Measurements from ENCODE around the gene BCL2L14. TPM values are rescaled to one million over a fixed set of nuclear protein-coding genes. Genes with fewer than 3 reads are reported as not detected.
A peak's percentile ranks its signal among the peaks of the same experiment; 100 is the strongest.

The BCL2L14 gene
- polyA plus RNA-seq, 2 of the 4 experiments (the other 2 are of a cell fraction) = 0.06 TPM; not detected in 1

DNA sequence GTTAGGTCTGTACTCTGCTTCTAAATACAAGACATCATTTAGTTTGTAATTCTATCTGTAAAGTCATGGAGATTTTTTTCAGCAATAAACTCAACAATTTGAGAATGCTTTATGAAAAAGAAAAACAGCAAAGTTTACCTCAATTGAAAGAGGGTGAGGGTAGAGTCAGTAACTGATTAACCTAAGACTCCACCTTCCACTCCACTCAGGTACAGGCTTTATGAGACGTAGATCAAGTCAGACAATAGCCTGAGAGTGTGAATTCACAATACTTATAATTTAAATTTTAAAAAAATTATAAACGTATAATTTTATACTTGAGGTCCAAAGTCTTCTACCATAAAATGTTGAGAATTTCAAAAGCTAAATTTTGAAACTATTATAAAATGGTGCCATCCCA lies 45.9 kb downstream of the BCL2L14 start:
- no peak for ATAC-seq
- peaks cover 6% of the 10 kb centered on the region; the same call in 1 of the 3 replicates for H3K4me1 ChIP-seq
- TF ChIP-seq KDM1A (IDR thresholded peaks at IDR 0.05; ENCODE audit: low read depth) (no peak), TP53 (CRISPR knock-in tag; IDR thresholded peaks at IDR 0.05) (no peak), RNF2 (IDR thresholded peaks at IDR 0.05; ENCODE audit: borderline replicate concordance, low read depth) (no peak)
- TF ChIP-seq, protein P1, sequence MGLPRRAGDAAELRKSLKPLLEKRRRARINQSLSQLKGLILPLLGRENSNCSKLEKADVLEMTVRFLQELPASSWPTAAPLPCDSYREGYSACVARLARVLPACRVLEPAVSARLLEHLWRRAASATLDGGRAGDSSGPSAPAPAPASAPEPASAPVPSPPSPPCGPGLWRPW (IDR thresholded peaks at IDR 0.05) = no peak
- no peak overlapping the region for H3K27ac ChIP-seq
- WGBS (ENCODE audit: missing lambda C conversion rate) = 79% methylated on average over 2 of the region's 2 CpGs
- H3K9me3 ChIP-seq = no peaks in the 10 kb centered on the region
- no peak overlapping the region for H3K4me2 ChIP-seq
- ChIA-PET CTCF (no interaction called here), POLR2A (no interaction called here)
- no peak overlapping the region for H3K4me3 ChIP-seq
- FAIRE-seq = no peak
- DNase-seq (ENCODE audit: low read depth in 1 of 2, low spot score in 1 of 2) = no peak

DNA sequence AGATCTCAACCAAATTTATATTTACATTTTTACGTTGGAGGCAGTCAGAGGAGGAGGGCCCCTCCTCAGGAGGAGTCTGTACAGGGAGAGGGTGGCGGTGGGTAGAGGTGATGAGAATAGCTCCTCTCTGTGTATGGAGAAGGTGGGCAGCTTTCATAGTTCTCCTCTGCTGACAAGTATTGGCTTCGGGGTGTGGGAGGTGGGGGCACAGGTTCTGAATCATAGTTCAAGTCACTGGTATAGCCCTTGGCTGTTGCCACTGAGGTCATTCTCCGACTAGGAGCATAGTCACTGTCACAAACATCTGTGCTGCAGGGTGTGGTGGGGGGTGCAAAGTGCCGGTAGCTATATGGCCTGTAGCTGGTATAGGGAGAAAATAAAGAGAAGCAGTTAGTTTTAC lies 50.3 kb downstream of the BCL2L14 start:
- TF ChIP-seq CBX8 (IDR thresholded peaks at IDR 0.05) (no peak), HOXA7 (CRISPR knock-in tag; IDR thresholded peaks at IDR 0.05) (no peak)
- H3K4me1 ChIP-seq = peaks cover 6% of the 10 kb centered on the region; the same call in 1 of the 3 replicates
- H3K27ac ChIP-seq = no peak overlapping the region
- no peak overlapping the region for H3K4me2 ChIP-seq
- ATAC-seq = peak in 1 of 2 experiments; percentile 38; a peak in 2 of 6 replicates
- POLR2A ChIA-PET = no interaction called here
- 70% methylated on average over 5 of the region's 5 CpGs for WGBS (ENCODE audit: missing lambda C conversion rate)
- FAIRE-seq = no peak
- CTCF ChIA-PET = no interaction called here
- no peaks in the 10 kb centered on the region for H3K9me3 ChIP-seq
- no peak overlapping the region for H3K4me3 ChIP-seq
- DNase-seq (ENCODE audit: low read depth in 1 of 2, low spot score in 1 of 2) = no peak

DNA sequence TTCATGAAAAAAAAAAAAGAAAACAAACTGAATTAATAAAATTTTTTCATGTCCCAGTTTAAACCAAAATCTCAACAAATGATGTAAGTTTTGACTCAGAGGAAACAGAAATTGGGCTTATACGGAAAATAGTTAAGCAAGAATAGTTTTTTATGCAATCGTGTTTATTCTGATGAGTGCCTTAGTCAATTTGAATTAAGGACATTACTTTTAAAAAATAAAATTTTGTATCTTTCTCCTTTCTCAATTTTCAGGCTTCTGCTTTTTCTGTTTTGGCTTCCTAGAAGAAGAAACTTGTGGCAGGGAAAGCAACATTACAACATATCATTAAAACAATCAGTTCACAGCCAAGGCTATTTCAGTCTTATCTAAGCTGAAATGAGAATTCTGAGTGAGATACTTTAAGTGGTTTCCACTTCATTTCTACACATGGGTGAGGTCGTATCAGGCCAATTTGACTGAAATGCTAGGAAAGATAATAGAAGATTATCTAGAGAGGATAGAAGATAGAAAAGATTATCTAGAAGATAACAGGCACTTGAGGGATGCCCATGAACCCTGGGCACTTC lies 52.4 kb downstream of the BCL2L14 start:
- TF ChIP-seq JUN (IDR thresholded peaks at IDR 0.05) = no peak
- TF ChIP-seq HOXB5 (CRISPR knock-in tag; IDR thresholded peaks at IDR 0.05) = no peak
- no peak for TF ChIP-seq BHLHE40 (IDR thresholded peaks at IDR 0.05; ENCODE audit: low read depth, low read length)
- TF ChIP-seq RAD21 (conservative IDR thresholded peaks at IDR 0.05 in 1 of 2, IDR thresholded peaks at IDR 0.05 in 1 of 2) = no peak
- TF ChIP-seq POLR2AphosphoS2 (conservative IDR thresholded peaks at IDR 0.05; ENCODE audit: low read length) = no peak
- no peak for TF ChIP-seq PHF8 (IDR thresholded peaks at IDR 0.05; ENCODE audit: borderline replicate concordance, low read depth)
- TF ChIP-seq, protein P1 (IDR thresholded peaks at IDR 0.05) = no peak
- TF ChIP-seq, protein P2, sequence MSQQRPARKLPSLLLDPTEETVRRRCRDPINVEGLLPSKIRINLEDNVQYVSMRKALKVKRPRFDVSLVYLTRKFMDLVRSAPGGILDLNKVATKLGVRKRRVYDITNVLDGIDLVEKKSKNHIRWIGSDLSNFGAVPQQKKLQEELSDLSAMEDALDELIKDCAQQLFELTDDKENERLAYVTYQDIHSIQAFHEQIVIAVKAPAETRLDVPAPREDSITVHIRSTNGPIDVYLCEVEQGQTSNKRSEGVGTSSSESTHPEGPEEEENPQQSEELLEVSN (IDR thresholded peaks at IDR 0.05; ENCODE audit: borderline replicate concordance, low read depth) = no peak
- TF ChIP-seq ESRRA (IDR thresholded peaks at IDR 0.05; ENCODE audit: borderline replicate concordance, low read length) = no peak
- CTCF ChIA-PET = no interaction called here
- Histone ChIP-seq H3K9me3 (no peaks in the 10 kb centered on the region), H3K4me3 (no peak overlapping the region), H3K4me1 (peaks cover 6% of the 10 kb centered on the region; the same call in 1 of the 3 replicates), H3K4me2 (no peak overlapping the region), H3K27ac (no peak overlapping the region)
- DNase-seq (ENCODE audit: low read depth in 1 of 2, low spot score in 1 of 2) = no peak
- no peak for ATAC-seq
- POLR2A ChIA-PET = interaction anchor here (0.6 kb wide), 1 partner anchor 76 kb away, joined by 3 read pairs; no protein-coding TSS in a partner anchor
- no peak for FAIRE-seq
- 86% methylated on average over 3 of the region's 3 CpGs for whole genome bisulfite sequencing (ENCODE audit: missing lambda C conversion rate)

DNA sequence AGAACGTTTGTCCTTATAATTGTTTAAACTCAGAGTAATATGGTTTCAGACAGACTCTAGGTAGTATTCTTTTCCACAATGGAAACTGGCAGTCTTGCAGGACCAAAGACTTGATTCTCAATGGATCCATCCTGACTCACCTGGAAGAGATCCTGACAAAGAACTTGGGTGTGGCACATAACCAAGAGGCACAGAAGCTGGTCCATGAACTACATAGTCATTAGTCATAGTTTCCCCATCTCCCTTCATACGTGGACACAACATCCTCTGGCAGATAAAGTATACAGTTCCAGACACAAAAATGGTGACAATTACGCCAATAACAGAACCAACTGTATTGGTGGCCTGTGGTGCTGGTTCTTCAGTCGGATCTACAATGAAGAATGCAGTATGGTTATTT lies 55.8 kb downstream of the BCL2L14 start:
- no peak for DNase-seq (ENCODE audit: low read depth in 1 of 2, low spot score in 1 of 2)
- Histone ChIP-seq H3K4me2 (no peak overlapping the region), H3K9me3 (no peaks in the 10 kb centered on the region), H3K4me1 (peaks cover under 1% of the 10 kb centered on the region; the same call in 1 of the 3 replicates), H3K27ac (no peak overlapping the region), H3K4me3 (no peak overlapping the region)
- FAIRE-seq = no peak
- no peak for ATAC-seq
- CTCF ChIA-PET = interaction anchor here (0.6 to 1.5 kb wide), 4 partner anchors 11 to 314 kb away, joined by 3 to 9 read pairs (median 4); no protein-coding TSS in a partner anchor
- 76% methylated on average over 4 of the region's 4 CpGs for WGBS (ENCODE audit: missing lambda C conversion rate)
- POLR2A ChIA-PET = no interaction called here
- no peak for TF ChIP-seq HEYL (CRISPR knock-in tag; IDR thresholded peaks at IDR 0.05)
- no peak for TF ChIP-seq NR3C1 (IDR thresholded peaks at IDR 0.05)
- no peak for TF ChIP-seq RAD21 (conservative IDR thresholded peaks at IDR 0.05 in 1 of 2, IDR thresholded peaks at IDR 0.05 in 1 of 2)
- TF ChIP-seq CEBPB (IDR thresholded peaks at IDR 0.05) = no peak
- TF ChIP-seq, protein P3, sequence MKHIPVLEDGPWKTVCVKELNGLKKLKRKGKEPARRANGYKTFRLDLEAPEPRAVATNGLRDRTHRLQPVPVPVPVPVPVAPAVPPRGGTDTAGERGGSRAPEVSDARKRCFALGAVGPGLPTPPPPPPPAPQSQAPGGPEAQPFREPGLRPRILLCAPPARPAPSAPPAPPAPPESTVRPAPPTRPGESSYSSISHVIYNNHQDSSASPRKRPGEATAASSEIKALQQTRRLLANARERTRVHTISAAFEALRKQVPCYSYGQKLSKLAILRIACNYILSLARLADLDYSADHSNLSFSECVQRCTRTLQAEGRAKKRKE (CRISPR knock-in tag; IDR thresholded peaks at IDR 0.05; ENCODE audit: low read depth) = no peak
- no peak for TF ChIP-seq ZC3H11A (IDR thresholded peaks at IDR 0.05)
- TF ChIP-seq HOXB5 (CRISPR knock-in tag; IDR thresholded peaks at IDR 0.05) = no peak
- TF ChIP-seq MAZ (IDR thresholded peaks at IDR 0.05; ENCODE audit: borderline replicate concordance, low read depth, low read length) = no peak
- TF ChIP-seq, protein P2 (IDR thresholded peaks at IDR 0.05; ENCODE audit: borderline replicate concordance, low read depth) = no peak
- TF ChIP-seq CBX8 (IDR thresholded peaks at IDR 0.05) = no peak
- TF ChIP-seq, protein P4, sequence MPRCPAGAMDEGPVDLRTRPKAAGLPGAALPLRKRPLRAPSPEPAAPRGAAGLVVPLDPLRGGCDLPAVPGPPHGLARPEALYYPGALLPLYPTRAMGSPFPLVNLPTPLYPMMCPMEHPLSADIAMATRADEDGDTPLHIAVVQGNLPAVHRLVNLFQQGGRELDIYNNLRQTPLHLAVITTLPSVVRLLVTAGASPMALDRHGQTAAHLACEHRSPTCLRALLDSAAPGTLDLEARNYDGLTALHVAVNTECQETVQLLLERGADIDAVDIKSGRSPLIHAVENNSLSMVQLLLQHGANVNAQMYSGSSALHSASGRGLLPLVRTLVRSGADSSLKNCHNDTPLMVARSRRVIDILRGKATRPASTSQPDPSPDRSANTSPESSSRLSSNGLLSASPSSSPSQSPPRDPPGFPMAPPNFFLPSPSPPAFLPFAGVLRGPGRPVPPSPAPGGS (IDR thresholded peaks at IDR 0.05) = no peak
- TF ChIP-seq, protein P5, sequence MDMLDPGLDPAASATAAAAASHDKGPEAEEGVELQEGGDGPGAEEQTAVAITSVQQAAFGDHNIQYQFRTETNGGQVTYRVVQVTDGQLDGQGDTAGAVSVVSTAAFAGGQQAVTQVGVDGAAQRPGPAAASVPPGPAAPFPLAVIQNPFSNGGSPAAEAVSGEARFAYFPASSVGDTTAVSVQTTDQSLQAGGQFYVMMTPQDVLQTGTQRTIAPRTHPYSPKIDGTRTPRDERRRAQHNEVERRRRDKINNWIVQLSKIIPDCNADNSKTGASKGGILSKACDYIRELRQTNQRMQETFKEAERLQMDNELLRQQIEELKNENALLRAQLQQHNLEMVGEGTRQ (IDR thresholded peaks at IDR 0.05) = no peak
- no peak for TF ChIP-seq TP53 (CRISPR knock-in tag; IDR thresholded peaks at IDR 0.05)
